Neural progenitor cell (in vitro differentiated cells): ENCODE data around the gene MXRA8. TPM values are rescaled to one million over a fixed set of nuclear protein-coding genes. Genes with fewer than 3 reads are reported as not detected.

Experiments used
- DNase-seq: peaks from one replicate; pipeline ENCODE4 v3.0.0-alpha.2; 2016; ENCODE audit warnings: low spot score
- H2AFZ ChIP-seq: fragments of 200-600 bp; sonication (generic); replicated peaks from 2 replicates; pipeline ENCODE4 v1.6.1; 2016; ENCODE audit warnings: antibody characterized with exemption
- H3F3A ChIP-seq: fragments of 200-600 bp; sonication (generic); 2 replicates; pipeline ENCODE4 v1.6.1; 2016; ENCODE audit warnings: antibody characterized with exemption, low read depth
- H3K27ac ChIP-seq: fragments of 200-600 bp; sonication (generic); 2 replicates; pipeline ENCODE4 v1.5.1; 2016; ENCODE audit warnings: mild to moderate bottlenecking
- H3K27me3 ChIP-seq: fragments of 200-600 bp; sonication (generic); 2 replicates; pipeline ENCODE4 v1.6.1; 2016; ENCODE audit warnings: mild to moderate bottlenecking, moderate library complexity
- H3K36me3 ChIP-seq: fragments of 200-600 bp; sonication (generic); 2 replicates; pipeline ENCODE4 v1.5.1; 2016
- H3K4me1 ChIP-seq: fragments of 200-600 bp; sonication (generic); 2 replicates; pipeline ENCODE4 v1.6.1; 2016; ENCODE audit warnings: mixed run types
- H3K4me2 ChIP-seq: fragments of 200-600 bp; sonication (generic); 2 replicates; pipeline ENCODE4 v1.6.1; 2016
- H3K4me3 ChIP-seq: fragments of 200-600 bp; sonication (generic); 2 replicates; pipeline ENCODE4 v1.5.1; 2016
- H3K79me2 ChIP-seq: fragments of 200-600 bp; sonication (generic); 2 replicates; pipeline ENCODE4 v1.6.1; 2016; ENCODE audit warnings: low read depth
- H3K9ac ChIP-seq: fragments of 200-600 bp; sonication (generic); 2 replicates; pipeline ENCODE4 v1.6.1; 2016
- H3K9me3 ChIP-seq: fragments of 200-600 bp; sonication (generic); 2 replicates; pipeline ENCODE4 v1.5.1; 2016; ENCODE audit warnings: low read depth
- H4K20me1 ChIP-seq: fragments of 200-600 bp; sonication (generic); 2 replicates; pipeline ENCODE4 v1.6.1; 2016; ENCODE audit warnings: low read depth
- H3K27ac Mint-ChIP-seq: 3 replicates; pipeline ENCODE4 v1.8.0; 2021; ENCODE audit warnings: mixed read lengths
- H3K27me3 Mint-ChIP-seq: 2 replicates; pipeline ENCODE4 v1.8.0; 2022; ENCODE audit warnings: low read depth, mild to moderate bottlenecking, inconsistent platforms, moderate library complexity, mixed read lengths; ENCODE audit not compliant: insufficient read depth
- H3K36me3 Mint-ChIP-seq: 3 replicates; pipeline ENCODE4 v1.8.0; 2021; ENCODE audit warnings: mixed read lengths
- H3K4me1 Mint-ChIP-seq: 3 replicates; pipeline ENCODE4 v1.8.0; 2021; ENCODE audit warnings: mixed read lengths
- H3K4me3 Mint-ChIP-seq: 3 replicates; pipeline ENCODE4 v1.8.0; 2021; ENCODE audit warnings: mild to moderate bottlenecking, moderate library complexity, mixed read lengths
- H3K9me3 Mint-ChIP-seq: 3 replicates; pipeline ENCODE4 v1.8.0; 2020; ENCODE audit warnings: mixed read lengths
- CTCF ChIP-seq: fragments of 200-600 bp; sonication (generic); IDR thresholded peaks from 2 replicates; pipeline ENCODE4 v1.5.1; 2017; ENCODE audit warnings: antibody characterized with exemption, mild to moderate bottlenecking
- EZH2 ChIP-seq: fragments of 200-600 bp; sonication (generic); IDR thresholded peaks from 2 replicates; pipeline ENCODE4 v1.6.1; 2017; ENCODE audit warnings: antibody characterized with exemption, mild to moderate bottlenecking, moderate library complexity
- EZH2phosphoT487 ChIP-seq: fragments of 200-600 bp; sonication (generic); IDR thresholded peaks from 2 replicates; pipeline ENCODE4 v1.6.1; 2017; ENCODE audit warnings: antibody characterized with exemption
- total RNA-seq: library from RNA; depleted of rRNA; stranded (reverse); fragments of >200 nt; gene quantifications from 2 replicates; pipeline ENCODE4 v1.2.3, GENCODE V29; 2015; ENCODE audit warnings: low replicate concordance

Gene MXRA8
- total RNA-seq, 1 donor from 2014 or later, result 6.8 TPM

- DNase-seq, result no peak
- H3K9me3 ChIP-seq, result no peaks in the 10 kb centered on the region
- no peaks in the 10 kb centered on the region for H3K9me3 Mint-ChIP-seq
- no peak overlapping the region for H3K27ac Mint-ChIP-seq
- peaks cover 14% of the 10 kb centered on the region for H3K27me3 Mint-ChIP-seq
- TF ChIP-seq CTCF (no peak), EZH2phosphoT487 (no peak), EZH2 (no peak)
- no peaks in the 10 kb centered on the region for H3K27me3 ChIP-seq
- no peaks in the 10 kb centered on the region for H3K36me3 ChIP-seq
- H3K4me1 Mint-ChIP-seq, result peaks cover 5% of the 10 kb centered on the region
- peaks cover 6% of the 10 kb centered on the region for H3K36me3 Mint-ChIP-seq
- peaks cover 60% of the 10 kb centered on the region for H4K20me1 ChIP-seq
- H3K4me2 ChIP-seq, result no peak overlapping the region
- H3K4me1 ChIP-seq, result peaks cover 4% of the 10 kb centered on the region
- H3K4me3 Mint-ChIP-seq, result no peak overlapping the region
- H3K27ac ChIP-seq, result no peak overlapping the region
- no peak overlapping the region for H3K9ac ChIP-seq
- peaks cover 13% of the 10 kb centered on the region for H3F3A ChIP-seq
- H2AFZ ChIP-seq, result no peak overlapping the region
- H3K79me2 ChIP-seq, result peaks cover 23% of the 10 kb centered on the region
- H3K4me3 ChIP-seq, result no peak overlapping the region
These were observed 30.1 kb downstream of the MXRA8 start for GRCh38 chr1:1328254-1328653.

- Mint-ChIP-seq H3K4me3 (peak overlapping the region; percentile 38), H3K27ac (no peak overlapping the region)
These were observed 31.1 kb downstream of the MXRA8 start for GRCh38 chr1:1327291-1327690.

GRCh38 chr1:1326075-1326605, 32.2 kb downstream of the MXRA8 start:
- no peak overlapping the region for H3K9ac ChIP-seq
- H2AFZ ChIP-seq, result no peak overlapping the region
- H3K9me3 Mint-ChIP-seq, result no peaks in the 10 kb centered on the region
- no peaks in the 10 kb centered on the region for H3K27me3 ChIP-seq
- DNase-seq, result no peak
- peaks cover 13% of the 10 kb centered on the region for H3F3A ChIP-seq
- no peak overlapping the region for H3K4me3 ChIP-seq
- H4K20me1 ChIP-seq, result peaks cover 57% of the 10 kb centered on the region
- peaks cover 11% of the 10 kb centered on the region for H3K4me1 Mint-ChIP-seq
- no peak overlapping the region for H3K4me2 ChIP-seq
- no peaks in the 10 kb centered on the region for H3K36me3 ChIP-seq
- peaks cover 6% of the 10 kb centered on the region for H3K36me3 Mint-ChIP-seq
- no peaks in the 10 kb centered on the region for H3K9me3 ChIP-seq
- H3K4me1 ChIP-seq, result peaks cover 4% of the 10 kb centered on the region
- H3K27ac Mint-ChIP-seq, result no peak overlapping the region
- H3K27ac ChIP-seq, result no peak overlapping the region
- no peak for TF ChIP-seq EZH2phosphoT487
- TF ChIP-seq EZH2, result no peak
- TF ChIP-seq CTCF, result no peak
- H3K79me2 ChIP-seq, result peaks cover 42% of the 10 kb centered on the region
- H3K27me3 Mint-ChIP-seq, result peaks cover 15% of the 10 kb centered on the region
- peak overlapping the region; percentile 77 for H3K4me3 Mint-ChIP-seq

More at GRCh38 chr1:1327291-1327690, 31.1 kb downstream of the MXRA8 start:
- Histone ChIP-seq H3K27ac (no peak overlapping the region), H3K4me1 (peaks cover 4% of the 10 kb centered on the region), H2AFZ (no peak overlapping the region), H3K4me2 (no peak overlapping the region), H3K4me3 (no peak overlapping the region), H4K20me1 (peaks cover 57% of the 10 kb centered on the region), H3K9ac (no peak overlapping the region), H3F3A (peaks cover 13% of the 10 kb centered on the region), H3K27me3 (no peaks in the 10 kb centered on the region), H3K36me3 (no peaks in the 10 kb centered on the region), H3K9me3 (no peaks in the 10 kb centered on the region), H3K79me2 (peaks cover 30% of the 10 kb centered on the region)
- peaks cover 8% of the 10 kb centered on the region for H3K4me1 Mint-ChIP-seq
- no peak for DNase-seq
- H3K9me3 Mint-ChIP-seq, result no peaks in the 10 kb centered on the region
- peaks cover 16% of the 10 kb centered on the region for H3K27me3 Mint-ChIP-seq
- TF ChIP-seq EZH2 (no peak), CTCF (no peak), EZH2phosphoT487 (no peak)
- H3K36me3 Mint-ChIP-seq, result peaks cover 6% of the 10 kb centered on the region
